BLaER1 treated with 17β-estradiol and CSF1 and Interleukin-3, amounts not matched to agents 10 nM and 100 nM (cell line): Measurements from ENCODE around the gene MTMR11.

Experiments
- H3K27ac ChIP-seq, 11 experiments: shearing (Covaris generic); formaldehyde crosslinking; 2 replicates each; pipeline ENCODE4 v1.8.1; 2022
- H3K27me3 ChIP-seq, 11 experiments: shearing (Covaris generic); formaldehyde crosslinking; 2 replicates each; pipeline ENCODE4 v1.8.1; 2022
- H3K36me3 ChIP-seq, 11 experiments: shearing (Covaris generic); formaldehyde crosslinking; 2 replicates each; pipeline ENCODE4 v1.8.1; 2022
- H3K4me1 ChIP-seq, 10 experiments: shearing (Covaris generic); formaldehyde crosslinking; 2 replicates each; pipeline ENCODE4 v1.8.1; 2022
- H3K4me2 ChIP-seq, 11 experiments: shearing (Covaris generic); formaldehyde crosslinking; 2 replicates each; pipeline ENCODE4 v1.8.1; 2022
- H3K4me3 ChIP-seq, 10 experiments: shearing (Covaris generic); formaldehyde crosslinking; 2 replicates each; pipeline ENCODE4 v1.8.1; 2022
- H3K9ac ChIP-seq, 11 experiments: shearing (Covaris generic); formaldehyde crosslinking; 2 replicates each; pipeline ENCODE4 v1.8.1; 2022
- H3K9me3 ChIP-seq, 11 experiments: shearing (Covaris generic); formaldehyde crosslinking; replicated peaks in 1 of 11; 2 replicates each; pipeline ENCODE4 v1.8.1; 2022
- H4K20me1 ChIP-seq, 11 experiments: shearing (Covaris generic); formaldehyde crosslinking; 2 replicates each; pipeline ENCODE4 v1.8.1; 2022
- Cebpa-rat ChIP-seq, 11 experiments: shearing (Covaris generic); IDR thresholded peaks; 2 replicates each; pipeline ENCODE4 v1.8.1; 2022

MTMR11 gene

GRCh38 chr1:149885339-149886120, 51.1 kb downstream of the MTMR11 start:
- peak overlapping the region; percentile 59 to 80 (median 76) for H3K4me3 ChIP-seq
- no peaks in the 10 kb centered on the region for H3K27me3 ChIP-seq
- H3K9ac ChIP-seq, result peak overlapping the region; percentile 87 to 97 (median 94)
- peaks cover 11 to 51% (median 27%) of the 10 kb centered on the region in 11 experiments; a peak in 15 of 22 replicates for H4K20me1 ChIP-seq
- peaks cover 26 to 35% (median 32%) of the 10 kb centered on the region in 10 experiments for H3K4me1 ChIP-seq
- H3K9me3 ChIP-seq, result no peaks in the 10 kb centered on the region
- peak overlapping the region; percentile 84 to 96 (median 90) for H3K4me2 ChIP-seq
- no peaks in the 10 kb centered on the region for H3K36me3 ChIP-seq
- TF ChIP-seq Cebpa-rat (IDR thresholded peaks at IDR 0.05), result no peak
- H3K27ac ChIP-seq, result peak overlapping the region; percentile 88 to 97 (median 94)

GRCh38 chr1:149884433-149885338, 52.0 kb downstream of the MTMR11 start:
- Histone ChIP-seq H3K36me3 (no peaks in the 10 kb centered on the region), H3K4me1 (peaks cover 22 to 36% (median 26%) of the 10 kb centered on the region in 10 experiments), H3K4me2 (peak overlapping the region; percentile 84 to 96 (median 90)), H4K20me1 (peaks cover 11 to 58% (median 27%) of the 10 kb centered on the region in 11 experiments; a peak in 15 of 22 replicates), H3K27ac (peak overlapping the region; percentile 88 to 97 (median 94)), H3K9me3 (no peaks in the 10 kb centered on the region), H3K27me3 (no peaks in the 10 kb centered on the region), H3K4me3 (peak overlapping the region; percentile 59 to 80 (median 76)), H3K9ac (peak overlapping the region; percentile 87 to 97 (median 94))
- TF ChIP-seq Cebpa-rat (IDR thresholded peaks at IDR 0.05), result no peak

- H3K9ac ChIP-seq, result peak overlapping the region in 9 of 11 experiments; percentile 87 to 97 (median 95); a peak in 16 of 22 replicates
- peak overlapping the region in 8 of 10 experiments; percentile 62 to 80 (median 76); a peak in 12 of 20 replicates for H3K4me3 ChIP-seq
- peaks cover 11 to 67% (median 27%) of the 10 kb centered on the region in 11 experiments; a peak in 15 of 22 replicates for H4K20me1 ChIP-seq
- no peaks in the 10 kb centered on the region for H3K36me3 ChIP-seq
- no peak for TF ChIP-seq Cebpa-rat (IDR thresholded peaks at IDR 0.05)
- peaks cover 14 to 32% (median 18%) of the 10 kb centered on the region in 10 experiments for H3K4me1 ChIP-seq
- H3K9me3 ChIP-seq, result no peaks in the 10 kb centered on the region
- H3K27me3 ChIP-seq, result no peaks in the 10 kb centered on the region
- H3K4me2 ChIP-seq, result peak overlapping the region; percentile 84 to 96 (median 90)
- peak overlapping the region in 9 of 11 experiments; percentile 88 to 97 (median 95); a peak in 15 of 22 replicates for H3K27ac ChIP-seq
These were observed 53.0 kb downstream of the MTMR11 start for GRCh38 chr1:149883598-149884247.

- H4K20me1 ChIP-seq, result peaks cover 11 to 78% (median 27%) of the 10 kb centered on the region in 11 experiments; a peak in 15 of 22 replicates
- H3K9ac ChIP-seq, result no peak overlapping the region
- no peak overlapping the region for H3K4me3 ChIP-seq
- H3K4me2 ChIP-seq, result no peak overlapping the region
- TF ChIP-seq Cebpa-rat (IDR thresholded peaks at IDR 0.05), result no peak
- peaks cover 14 to 29% (median 17%) of the 10 kb centered on the region in 10 experiments for H3K4me1 ChIP-seq
- no peaks in the 10 kb centered on the region for H3K9me3 ChIP-seq
- no peaks in the 10 kb centered on the region for H3K36me3 ChIP-seq
- H3K27me3 ChIP-seq, result no peaks in the 10 kb centered on the region
- H3K27ac ChIP-seq, result no peak overlapping the region
These were observed 54.8 kb downstream of the MTMR11 start for GRCh38 chr1:149881876-149882275.

GRCh38 chr1:149879556-149879955, 57.1 kb downstream of the MTMR11 start:
- H3K4me1 ChIP-seq, result peaks cover 11 to 19% (median 12%) of the 10 kb centered on the region in 10 experiments
- H4K20me1 ChIP-seq, result peaks cover 0 to 67% (median 11%) of the 10 kb centered on the region in 11 experiments; a peak in 12 of 22 replicates
- H3K27me3 ChIP-seq, result no peaks in the 10 kb centered on the region
- peak overlapping the region in 2 of 11 experiments; percentile 20 to 29; a peak in 1 of 22 replicates for H3K4me2 ChIP-seq
- no peaks in the 10 kb centered on the region for H3K36me3 ChIP-seq
- no peak overlapping the region for H3K4me3 ChIP-seq
- H3K9ac ChIP-seq, result no peak overlapping the region
- H3K27ac ChIP-seq, result no peak overlapping the region
- no peaks in the 10 kb centered on the region for H3K9me3 ChIP-seq
- no peak for TF ChIP-seq Cebpa-rat (IDR thresholded peaks at IDR 0.05)
